ENCODE results near the gene NDUFA13.

The NDUFA13 gene

DNA sequence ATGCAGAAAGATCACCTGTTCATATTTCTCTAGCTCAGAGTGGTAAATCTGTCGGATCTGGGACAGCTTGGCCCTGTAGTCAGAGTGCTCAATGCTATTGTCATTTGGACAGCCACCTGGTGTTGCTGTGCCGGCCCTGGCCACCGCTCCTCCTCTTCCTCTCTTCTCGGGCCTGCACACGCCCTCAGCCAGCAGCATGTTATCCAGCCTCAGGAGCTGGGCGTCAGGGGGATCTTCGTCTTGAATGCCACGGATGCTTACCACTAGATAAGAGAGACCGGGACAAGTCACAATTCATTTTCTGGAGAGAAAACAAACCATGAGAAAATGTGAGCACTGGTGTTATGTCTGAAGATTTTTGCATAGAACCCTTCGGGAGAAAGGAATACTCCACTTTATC is 54.5 kb downstream of the NDUFA13 start:
- no peak for DNase-seq (ENCODE audit: low read depth, low spot score)

DNA sequence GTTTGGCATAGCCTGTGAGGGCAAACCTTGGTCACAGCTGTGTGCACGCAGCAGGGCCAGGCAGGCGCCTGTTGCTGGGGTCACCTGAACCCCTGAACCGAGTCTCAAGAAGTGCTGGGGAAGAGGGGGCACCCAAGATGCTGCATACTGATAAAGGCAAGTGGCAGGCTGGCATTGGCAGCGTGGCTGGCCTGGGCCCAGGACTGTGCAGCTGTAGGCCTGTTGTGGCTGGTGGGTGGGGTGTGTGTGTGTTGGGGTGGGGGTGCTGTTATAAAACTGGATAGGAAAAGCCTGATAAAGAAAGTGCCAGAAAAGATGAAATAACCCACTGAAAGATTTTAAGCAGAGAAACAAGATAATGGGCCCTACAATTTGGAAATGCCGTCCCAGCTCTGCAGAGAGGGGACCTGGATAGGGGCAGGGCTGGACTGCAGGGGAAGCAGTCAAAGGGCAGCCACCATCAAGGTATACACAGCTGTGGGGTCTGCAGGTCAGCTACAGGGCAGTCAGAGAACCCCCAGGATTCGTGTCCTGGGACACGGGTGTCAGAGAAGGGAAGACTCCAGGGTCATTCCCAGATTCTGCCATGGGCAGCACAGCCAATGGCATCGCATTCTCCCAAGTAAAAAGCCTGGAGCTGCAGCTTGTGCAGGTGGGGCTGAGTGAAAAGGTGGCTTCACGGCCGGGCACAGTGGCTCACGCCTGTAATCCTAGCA is 55.2 kb downstream of the NDUFA13 start:
- DNase-seq (ENCODE audit: low read depth, low spot score): no peak

DNA sequence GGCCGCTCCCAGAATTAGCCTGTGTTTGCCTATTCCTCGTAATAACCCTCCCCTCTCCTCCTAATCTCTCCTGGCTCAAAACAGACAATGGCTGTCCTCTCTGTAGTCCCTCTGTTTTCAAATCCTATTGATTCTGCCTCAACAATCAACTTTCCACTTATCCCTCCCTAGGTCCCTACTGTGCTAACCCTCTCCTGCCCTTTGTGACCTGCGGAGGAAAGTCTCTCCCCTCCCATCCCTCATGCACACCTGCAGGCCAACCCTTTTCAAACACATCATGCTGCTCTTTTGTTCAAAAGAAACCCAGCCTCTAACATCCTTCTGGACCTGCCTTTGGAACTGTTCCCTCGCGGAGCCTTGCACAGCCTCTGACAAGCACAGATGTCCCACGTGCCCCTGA is 59.4 kb downstream of the NDUFA13 start:
- no peak for DNase-seq (ENCODE audit: low read depth, low spot score)
